BLaER1 (cell line): ENCODE measurements around the gene HAUS2.
A peak's percentile ranks its signal among the peaks of the same experiment; 100 is the strongest.

ENCODE experiments used
- H3K27ac ChIP-seq: shearing (Covaris generic); formaldehyde crosslinking; 2 replicates; pipeline ENCODE4 v1.8.1; 2022
- H3K27me3 ChIP-seq: shearing (Covaris generic); formaldehyde crosslinking; 2 replicates; pipeline ENCODE4 v1.8.1; 2022
- H3K36me3 ChIP-seq: shearing (Covaris generic); formaldehyde crosslinking; 2 replicates; pipeline ENCODE4 v1.8.1; 2022
- H3K4me1 ChIP-seq: shearing (Covaris generic); formaldehyde crosslinking; 2 replicates; pipeline ENCODE4 v1.8.1; 2022
- H3K4me2 ChIP-seq: shearing (Covaris generic); formaldehyde crosslinking; 2 replicates; pipeline ENCODE4 v1.8.1; 2022
- H3K4me3 ChIP-seq: shearing (Covaris generic); formaldehyde crosslinking; 2 replicates; pipeline ENCODE4 v1.8.1; 2022
- H3K9ac ChIP-seq: shearing (Covaris generic); formaldehyde crosslinking; 2 replicates; pipeline ENCODE4 v1.8.1; 2022
- H3K9me3 ChIP-seq: shearing (Covaris generic); formaldehyde crosslinking; 2 replicates; pipeline ENCODE4 v1.8.1; 2022
- H4K20me1 ChIP-seq: shearing (Covaris generic); formaldehyde crosslinking; 2 replicates; pipeline ENCODE4 v1.8.1; 2022
- Cebpa-rat ChIP-seq: shearing (Covaris generic); IDR thresholded peaks from 2 replicates; pipeline ENCODE4 v1.8.1; 2022

HAUS2 gene

GRCh38 chr15:42548249-42549031 lies at the start of gene HAUS2, which contains the start of gene LRRC57:
Gene HAUS2, plus strand, starts transcription at chr15:42548838. Its CDS starts 35 bp downstream, at chr15:42548873.
Gene LRRC57, minus strand, starts transcription at chr15:42548793. Its CDS starts 359 bp downstream, at chr15:42548434.
- Histone ChIP-seq H3K9ac (peak within 1 kb of the TSS; percentile 88), H3K27me3 (no peaks in the 10 kb centered on the region), H3K36me3 (peaks cover 41% of the 10 kb centered on the region), H3K4me1 (peaks cover 44% of the 10 kb centered on the region), H3K9me3 (no peaks in the 10 kb centered on the region), H3K27ac (peak within 1 kb of the TSS; percentile 82), H3K4me2 (peak within 1 kb of the TSS; percentile 87), H4K20me1 (peaks cover 21% of the 10 kb centered on the region), H3K4me3 (peak within 1 kb of the TSS; percentile 88)
- TF ChIP-seq Cebpa-rat, result no peak

DNA sequence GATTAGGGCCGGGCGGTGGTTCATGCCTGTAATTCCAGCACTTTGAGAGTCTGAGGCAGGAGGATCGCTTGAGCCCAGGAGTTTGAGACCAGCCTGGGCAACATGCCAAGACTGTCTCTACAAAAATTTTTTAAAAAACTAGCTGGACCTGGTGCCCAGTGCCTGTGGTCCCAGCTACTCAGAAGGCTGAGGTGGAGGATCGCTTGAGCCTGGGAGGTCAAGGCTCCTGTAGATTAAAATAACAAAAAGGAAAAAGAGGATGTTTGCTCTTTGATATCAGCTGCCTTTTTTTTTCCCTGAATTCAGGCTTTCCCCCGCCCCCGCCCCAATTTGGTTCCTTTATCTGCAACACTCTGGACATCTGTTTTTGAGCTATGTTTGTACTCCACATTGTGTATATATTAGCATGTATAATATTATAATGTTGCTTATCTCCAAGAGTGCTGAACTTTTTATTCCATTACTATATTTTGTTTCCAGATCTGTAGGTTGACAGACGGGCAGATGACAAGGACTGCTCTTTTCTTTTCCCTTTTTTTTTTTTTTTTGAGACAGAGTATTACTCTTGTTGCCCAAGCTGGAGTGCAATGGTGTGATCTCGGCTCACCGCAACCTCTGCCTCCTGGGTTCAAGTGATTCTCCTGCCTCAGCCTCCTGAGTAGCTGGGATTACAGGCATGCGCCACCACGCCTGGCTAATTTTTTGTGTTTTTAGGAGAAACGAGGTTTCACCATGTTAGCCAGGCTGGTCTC lies 48.6 kb upstream of the HAUS2 start:
- H3K27ac ChIP-seq, result no peak overlapping the region
- H3K27me3 ChIP-seq, result no peaks in the 10 kb centered on the region
- H3K4me3 ChIP-seq, result no peak overlapping the region
- no peak for TF ChIP-seq Cebpa-rat
- H3K9me3 ChIP-seq, result no peaks in the 10 kb centered on the region
- H3K9ac ChIP-seq, result 0 out of 2 replicates have a peak overlapping the region, but pooled peaks have one; percentile 24
- peaks cover 47% of the 10 kb centered on the region for H3K4me1 ChIP-seq
- 0 out of 2 replicates have a peak, but pooled peaks cover 5% of the 10 kb centered on the region for H3K36me3 ChIP-seq
- peaks cover 25% of the 10 kb centered on the region; the same call in 1 of the 2 replicates for H4K20me1 ChIP-seq
- peak overlapping the region; percentile 9; the same call in 1 of the 2 replicates for H3K4me2 ChIP-seq

DNA sequence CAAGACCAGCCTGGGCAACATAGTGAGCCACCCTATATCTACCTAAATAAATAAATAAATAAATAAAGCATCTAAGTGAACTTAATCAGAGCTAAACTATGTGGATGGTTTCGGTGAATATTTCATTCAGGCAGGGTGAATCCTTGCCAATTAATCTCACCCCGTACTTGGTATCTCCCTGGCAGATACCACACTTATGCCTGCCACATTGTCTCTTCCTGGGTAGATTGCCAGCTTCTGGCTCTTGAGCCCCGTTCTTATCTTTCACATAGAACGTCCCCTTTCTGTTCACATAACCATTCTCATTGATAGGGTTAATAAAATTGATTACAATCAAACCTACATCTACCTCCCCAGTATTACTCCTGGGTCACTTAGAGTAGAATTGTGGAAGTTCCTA lies 46.2 kb upstream of the HAUS2 start:
- Histone ChIP-seq H3K4me2 (no peak overlapping the region), H3K36me3 (0 out of 2 replicates have a peak, but pooled peaks cover 9% of the 10 kb centered on the region), H3K27ac (no peak overlapping the region), H3K9ac (no peak overlapping the region), H3K4me3 (no peak overlapping the region), H3K27me3 (no peaks in the 10 kb centered on the region), H3K9me3 (no peaks in the 10 kb centered on the region), H4K20me1 (peaks cover 34% of the 10 kb centered on the region), H3K4me1 (peaks cover 29% of the 10 kb centered on the region)
- no peak for TF ChIP-seq Cebpa-rat

DNA sequence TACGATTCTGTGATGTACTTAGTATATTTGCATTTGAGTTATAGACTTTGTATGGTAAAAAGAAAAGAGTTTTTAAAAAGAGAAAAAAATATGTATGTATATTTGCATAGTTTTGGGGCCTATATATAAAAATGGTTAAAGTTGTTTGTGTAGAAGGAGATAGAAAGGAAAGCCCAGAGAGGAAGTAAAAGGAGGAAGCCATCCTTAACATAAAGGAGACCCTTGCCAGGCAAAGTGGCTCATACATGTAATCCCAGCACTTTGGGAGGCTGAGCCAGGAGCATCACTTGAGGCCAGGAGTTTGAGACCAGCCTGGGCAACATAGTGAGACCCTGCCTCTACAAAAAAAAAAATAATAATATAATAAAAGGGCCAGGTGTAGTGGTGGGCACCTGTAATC lies 44.8 kb upstream of the HAUS2 start:
- Histone ChIP-seq H3K4me2 (no peak overlapping the region), H3K9me3 (no peaks in the 10 kb centered on the region), H3K9ac (no peak overlapping the region), H3K27ac (no peak overlapping the region), H3K4me3 (no peak overlapping the region), H4K20me1 (peaks cover 35% of the 10 kb centered on the region; the same call in 1 of the 2 replicates), H3K4me1 (peaks cover 17% of the 10 kb centered on the region), H3K27me3 (no peaks in the 10 kb centered on the region), H3K36me3 (peaks cover 13% of the 10 kb centered on the region; the same call in 1 of the 2 replicates)
- no peak for TF ChIP-seq Cebpa-rat

GRCh38 chr15:42504631-42505030 lies 44.0 kb upstream of the HAUS2 start:
- Histone ChIP-seq H3K4me1 (peaks cover 10% of the 10 kb centered on the region), H3K4me2 (no peak overlapping the region), H3K4me3 (no peak overlapping the region), H3K36me3 (peaks cover 15% of the 10 kb centered on the region; the same call in 1 of the 2 replicates), H3K27ac (no peak overlapping the region), H3K9ac (no peak overlapping the region), H3K27me3 (no peaks in the 10 kb centered on the region), H4K20me1 (peaks cover 33% of the 10 kb centered on the region; the same call in 1 of the 2 replicates), H3K9me3 (no peaks in the 10 kb centered on the region)
- no peak for TF ChIP-seq Cebpa-rat

DNA sequence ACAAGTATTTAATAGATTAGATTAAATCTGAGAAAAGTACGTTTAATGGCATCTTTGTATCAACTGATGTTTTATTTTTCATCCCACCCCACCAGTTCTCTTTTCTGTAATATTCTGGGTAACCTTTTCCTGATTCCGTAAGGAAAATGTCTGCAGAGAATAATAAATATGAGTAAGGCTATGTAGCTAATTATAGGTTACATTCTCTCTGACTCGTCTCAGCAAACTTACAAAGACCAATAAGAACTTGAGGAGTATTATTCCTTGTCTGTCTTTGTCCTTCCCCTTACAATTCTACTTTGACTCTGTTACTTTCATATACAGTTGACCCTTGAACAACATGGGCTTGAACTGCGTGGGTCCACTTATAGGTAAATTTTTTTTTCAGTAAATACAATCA lies 41.1 kb upstream of the HAUS2 start:
- no peak overlapping the region for H3K4me3 ChIP-seq

DNA sequence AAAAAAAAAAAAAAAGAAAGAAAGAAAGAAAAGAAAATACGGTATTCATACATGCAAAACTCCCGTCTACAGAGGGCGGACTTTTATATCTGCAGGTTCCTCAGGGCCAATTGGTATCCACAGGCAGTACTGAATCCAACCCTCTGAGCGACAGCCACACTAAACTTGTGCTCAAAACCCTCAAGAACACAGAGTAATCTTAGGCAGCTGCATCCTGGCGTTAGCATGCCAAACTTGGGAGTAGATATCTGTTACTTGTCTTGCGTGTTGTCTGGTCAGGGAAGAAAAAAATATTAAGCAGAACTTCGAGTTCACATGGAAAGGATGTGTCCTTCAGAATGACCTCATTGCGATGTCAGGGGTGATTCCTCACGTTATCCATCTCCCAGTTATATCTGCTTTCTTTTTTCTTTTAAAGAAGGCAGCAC lies 40.4 kb upstream of the HAUS2 start:
- peaks cover 33% of the 10 kb centered on the region for H3K36me3 ChIP-seq
- no peak overlapping the region for H3K9ac ChIP-seq
- peaks cover 29% of the 10 kb centered on the region; the same call in 1 of the 2 replicates for H4K20me1 ChIP-seq
- H3K27me3 ChIP-seq, result no peaks in the 10 kb centered on the region
- no peaks in the 10 kb centered on the region for H3K4me1 ChIP-seq
- no peak overlapping the region for H3K4me2 ChIP-seq
- H3K9me3 ChIP-seq, result no peaks in the 10 kb centered on the region
- no peak for TF ChIP-seq Cebpa-rat
- H3K27ac ChIP-seq, result no peak overlapping the region
- H3K4me3 ChIP-seq, result no peak overlapping the region

More for the DNA sequence above, 41.1 kb upstream of the HAUS2 start:
- Histone ChIP-seq H3K9ac (no peak overlapping the region), H3K27ac (no peak overlapping the region), H3K4me2 (no peak overlapping the region), H3K36me3 (peaks cover 29% of the 10 kb centered on the region), H3K27me3 (no peaks in the 10 kb centered on the region), H4K20me1 (peaks cover 29% of the 10 kb centered on the region; the same call in 1 of the 2 replicates), H3K4me1 (no peaks in the 10 kb centered on the region), H3K9me3 (no peaks in the 10 kb centered on the region)
- no peak for TF ChIP-seq Cebpa-rat

DNA sequence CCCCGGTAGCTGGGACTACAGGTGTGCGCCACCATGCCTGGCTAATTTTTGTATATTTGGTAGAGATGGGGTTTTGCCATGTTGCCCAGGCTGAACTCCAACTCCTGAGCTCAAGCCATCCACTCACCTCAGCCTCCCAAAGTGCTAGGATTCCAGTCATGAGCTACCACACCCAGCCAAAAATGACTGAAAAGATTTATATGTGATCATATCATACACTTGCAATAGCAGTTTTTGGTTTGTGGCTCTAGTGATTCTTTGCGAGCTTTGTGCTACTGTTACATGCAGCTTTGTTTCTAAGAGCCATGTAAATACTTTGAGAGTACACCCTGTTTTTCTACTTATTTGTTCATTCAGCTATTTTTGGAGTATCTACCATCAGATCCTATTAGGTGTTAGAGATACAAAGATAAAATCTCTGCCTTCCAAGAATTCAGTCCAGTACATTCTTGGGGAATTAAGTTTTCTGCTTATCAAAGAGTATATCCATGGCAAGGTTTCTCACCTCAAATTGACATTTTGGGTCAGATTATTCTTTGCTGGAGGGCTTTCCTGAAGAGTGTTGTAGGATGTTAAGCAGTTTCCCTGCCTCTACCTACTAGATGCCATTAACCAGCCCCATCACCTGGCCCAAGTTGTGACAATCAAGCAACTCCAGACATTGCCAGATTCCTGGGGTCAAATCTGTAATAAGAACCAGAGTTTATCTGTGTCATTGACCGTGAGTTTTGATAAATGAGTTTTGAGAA lies 38.2 kb upstream of the HAUS2 start:
- H4K20me1 ChIP-seq, result peaks cover 23% of the 10 kb centered on the region; the same call in 1 of the 2 replicates

GRCh38 chr15:42511007-42511391 lies 37.6 kb upstream of the HAUS2 start:
- Histone ChIP-seq H3K36me3 (peaks cover 55% of the 10 kb centered on the region), H3K27ac (no peak overlapping the region), H3K4me1 (no peaks in the 10 kb centered on the region), H3K9me3 (no peaks in the 10 kb centered on the region), H3K27me3 (no peaks in the 10 kb centered on the region), H4K20me1 (peaks cover 23% of the 10 kb centered on the region; the same call in 1 of the 2 replicates), H3K9ac (no peak overlapping the region), H3K4me2 (no peak overlapping the region), H3K4me3 (no peak overlapping the region)
- TF ChIP-seq Cebpa-rat, result no peak

More for the DNA sequence above, 38.2 kb upstream of the HAUS2 start:
- H3K36me3 ChIP-seq, result peaks cover 51% of the 10 kb centered on the region
- H3K4me1 ChIP-seq, result no peaks in the 10 kb centered on the region
- H3K4me3 ChIP-seq, result no peak overlapping the region
- no peak overlapping the region for H3K27ac ChIP-seq
- H3K4me2 ChIP-seq, result no peak overlapping the region
- no peak for TF ChIP-seq Cebpa-rat
- H3K9ac ChIP-seq, result no peak overlapping the region
- H3K27me3 ChIP-seq, result no peaks in the 10 kb centered on the region
- no peaks in the 10 kb centered on the region for H3K9me3 ChIP-seq
